H1 (cell line): ENCODE data around the gene COX10. TPM values are rescaled to one million over a fixed set of nuclear protein-coding genes. Genes with fewer than 3 reads are reported as not detected.

Experiments
- CTCF ChIA-PET: fragments of 300-600 bp; sonication (Branson Sonifier 250); formaldehyde crosslinking; loops from one replicate; lab custom pipeline; 2021; ENCODE audit not compliant: partially characterized antibody; lab: Charles Lee
- POLR2A ChIA-PET: fragments of 300-600 bp; sonication (Branson Sonifier 250); formaldehyde crosslinking; loops from one replicate; lab custom pipeline; 2021; ENCODE audit warnings: inconsistent platforms; ENCODE audit not compliant: partially characterized antibody; lab: Charles Lee
- DNase-seq, 2 experiments: peaks; one replicate each; pipeline versions ENCODE4 v3.0.0 to v3.0.0-alpha.2; 2010 to 2022; ENCODE audit warnings: low spot score in 2 of 2, low read depth in 1 of 2, mixed read lengths in 1 of 2
- FAIRE-seq: peaks from 2 replicates; lab custom pipeline; 2011; peaks lifted over from hg19 to GRCh38; lab: Jason Lieb, UNC
- H2AFZ ChIP-seq: 2 replicates; pipeline ENCODE4 v1.8.1; 2012; ENCODE audit warnings: low read length, inconsistent platforms
- H2AK5ac ChIP-seq: 2 replicates; pipeline ENCODE4 v1.6.1; 2013; ENCODE audit warnings: low read depth, low read length
- H2BK120ac ChIP-seq: replicated peaks from 2 replicates; pipeline ENCODE3; 2013; ENCODE audit warnings: low read depth, low read length, inconsistent platforms
- H2BK12ac ChIP-seq: 2 replicates; pipeline ENCODE4 v1.6.1; 2013; ENCODE audit warnings: low read depth, low read length
- H2BK15ac ChIP-seq: 2 replicates; pipeline ENCODE4 v1.6.1; 2013; ENCODE audit warnings: low read length
- H2BK20ac ChIP-seq: 2 replicates; pipeline ENCODE4 v1.6.1; 2013; ENCODE audit warnings: low read length
- H2BK5ac ChIP-seq: 2 replicates; pipeline ENCODE4 v1.6.1; 2013; ENCODE audit warnings: low read depth, low read length
- H3K14ac ChIP-seq: 2 replicates; pipeline ENCODE4 v1.6.1; 2013; ENCODE audit warnings: inconsistent platforms; ENCODE audit not compliant: insufficient read length
- H3K18ac ChIP-seq: 2 replicates; pipeline ENCODE4 v1.6.1; 2013; ENCODE audit warnings: low read length; ENCODE audit errors: extremely low read depth
- H3K23ac ChIP-seq: 2 replicates; pipeline ENCODE4 v1.6.1; 2013; ENCODE audit warnings: inconsistent platforms; ENCODE audit not compliant: insufficient read length
- H3K23me2 ChIP-seq: 2 replicates; pipeline ENCODE4 v1.6.1; 2013; ENCODE audit warnings: low read depth, low read length
- H3K27ac ChIP-seq: 2 replicates; pipeline ENCODE4 v1.6.1; 2011; ENCODE audit warnings: low read depth, low read length, inconsistent platforms
- H3K27me3 ChIP-seq, 4 experiments: replicated peaks in 1 of 4; 1 replicate in 1 of 4; 2 replicates in 3 of 4; pipeline versions ENCODE4 v1.6.1 to v1.8.1; 2011 to 2013; ENCODE audit warnings: low read length in 3 of 4, mild to moderate bottlenecking in 3 of 4, inconsistent platforms in 2 of 4, mixed read lengths in 2 of 4, moderate library complexity in 1 of 4; ENCODE audit not compliant: control insufficient read depth in 3 of 4, insufficient read depth in 3 of 4; ENCODE audit errors: extremely low read depth in 1 of 4
- H3K36me3 ChIP-seq, 4 experiments: 2 replicates each; pipeline versions ENCODE4 v1.6.1 to v1.8.1; 2011 to 2013; ENCODE audit warnings: mild to moderate bottlenecking in 4 of 4, low read length in 3 of 4, moderate library complexity in 2 of 4, control low read depth in 1 of 4, inconsistent platforms in 1 of 4; ENCODE audit not compliant: insufficient read depth in 4 of 4, control insufficient read depth in 2 of 4
- H3K4ac ChIP-seq: replicated peaks from 2 replicates; pipeline ENCODE3; 2013; ENCODE audit warnings: low read length, low read depth, mixed read lengths, inconsistent platforms; ENCODE audit not compliant: insufficient read length
- H3K4me1 ChIP-seq, 4 experiments: replicated peaks in 1 of 4; 1 replicate in 1 of 4; 2 replicates in 3 of 4; pipeline versions ENCODE4 v1.6.1 to v1.8.1; 2011 to 2013; ENCODE audit warnings: low read length in 3 of 4, inconsistent platforms in 2 of 4, mixed read lengths in 1 of 4; ENCODE audit not compliant: insufficient read depth in 4 of 4, control insufficient read depth in 3 of 4
- H3K4me2 ChIP-seq, 2 experiments: 2 replicates each; pipeline versions ENCODE4 v1.6.1 to v1.8.1; 2011 to 2013; ENCODE audit warnings: low read depth in 2 of 2, low read length in 2 of 2, control low read depth in 1 of 2, inconsistent platforms in 1 of 2, mild to moderate bottlenecking in 1 of 2; ENCODE audit not compliant: insufficient read depth in 1 of 2
- H3K4me3 ChIP-seq, 4 experiments: fragments of 200-600, 300-600 bp in 1 of 4; sonication (generic), shearing (Covaris generic), sonication (Bioruptor Twin) in 1 of 4; 2 replicates each; pipeline versions ENCODE4 v1.5.1 to v1.8.1; 2011 to 2016; ENCODE audit warnings: low read length in 4 of 4, low read depth in 3 of 4, control low read depth in 2 of 4, inconsistent platforms in 2 of 4, mild to moderate bottlenecking in 2 of 4, mixed read lengths in 1 of 4, moderate library complexity in 1 of 4; ENCODE audit not compliant: insufficient read depth in 2 of 4; ENCODE audit errors: extremely low read depth in 1 of 4
- H3K56ac ChIP-seq: replicated peaks from 2 replicates; pipeline ENCODE3; 2013; ENCODE audit warnings: low read depth, mild to moderate bottlenecking, mixed read lengths, low read length, inconsistent platforms; ENCODE audit not compliant: insufficient read length
- H3K79me1 ChIP-seq: 2 replicates; pipeline ENCODE4 v1.6.1; 2013; ENCODE audit warnings: low read depth, low read length, control low read depth
- H3K79me2 ChIP-seq, 2 experiments: 2 replicates each; pipeline versions ENCODE4 v1.6.1 to v1.8.1; 2012 to 2013; ENCODE audit warnings: low read length in 2 of 2, mild to moderate bottlenecking in 2 of 2, inconsistent platforms in 1 of 2; ENCODE audit not compliant: insufficient read depth in 2 of 2, control insufficient read depth in 1 of 2
- H3K9ac ChIP-seq, 4 experiments: replicated peaks in 1 of 4; 1 replicate in 1 of 4; 2 replicates in 3 of 4; pipeline versions ENCODE4 v1.6.1 to v1.8.1; 2011 to 2013; ENCODE audit warnings: low read depth in 3 of 4, low read length in 3 of 4, control low read depth in 2 of 4, mild to moderate bottlenecking in 2 of 4, moderate library complexity in 2 of 4, inconsistent platforms in 1 of 4; ENCODE audit errors: extremely low read depth in 1 of 4
- H3K9me3 ChIP-seq, 2 experiments: 2 replicates each; pipeline versions ENCODE4 v1.6.1 to v1.8.1; 2012 to 2013; ENCODE audit warnings: mild to moderate bottlenecking in 2 of 2, moderate library complexity in 2 of 2, control low read depth in 1 of 2, inconsistent platforms in 1 of 2, low read depth in 1 of 2, low read length in 1 of 2, mixed read lengths in 1 of 2; ENCODE audit not compliant: insufficient read depth in 2 of 2
- H4K20me1 ChIP-seq, 2 experiments: replicated peaks in 1 of 2; 2 replicates each; pipeline versions ENCODE3 to v1.8.1; 2011 to 2013; ENCODE audit warnings: inconsistent platforms in 2 of 2, low read length in 2 of 2, mild to moderate bottlenecking in 1 of 2; ENCODE audit not compliant: insufficient read depth in 2 of 2, control insufficient read depth in 1 of 2
- H4K5ac ChIP-seq: 2 replicates; pipeline ENCODE4 v1.6.1; 2013; ENCODE audit warnings: low read length, low read depth, mixed read lengths, inconsistent platforms; ENCODE audit not compliant: insufficient read length
- H4K8ac ChIP-seq: 2 replicates; pipeline ENCODE4 v1.8.0; 2013; ENCODE audit warnings: mild to moderate bottlenecking, moderate library complexity, low read length, inconsistent platforms; ENCODE audit not compliant: insufficient read depth; ENCODE audit errors: extremely low read depth
- H4K91ac ChIP-seq: replicated peaks from 2 replicates; pipeline ENCODE3; 2013; ENCODE audit warnings: low read length, mixed read lengths, inconsistent platforms; ENCODE audit not compliant: insufficient read length
- TBP ChIP-seq: IDR thresholded peaks from 2 replicates; pipeline ENCODE4 v1.6.1; 2011; ENCODE audit warnings: low read depth, low read length, improper control_type of control experiment
- WGBS, 2 experiments: shearing (Covaris generic) in 1 of 2; methylation state at CpG; one replicate each; pipeline versions ENCODE4 v1.1.6 to v1.1.7; 2013 to 2015; ENCODE audit warnings: low lambda C conversion rate in 2 of 2, mixed read lengths in 2 of 2, inconsistent platforms in 1 of 2, low coverage in 1 of 2, missing lambda C conversion rate in 1 of 2; ENCODE audit not compliant: insufficient replicate concordance in 2 of 2, insufficient coverage in 1 of 2, insufficient read length in 1 of 2; ENCODE audit errors: extremely low coverage in 1 of 2, missing lambda C conversion rate in 1 of 2; 5-methylcytosine and 5-hydroxymethylcytosine counted together
- polyA plus RNA-seq, 7 experiments: library from polyadenylated mRNA; depleted of rRNA in 3 of 7; stranded (reverse) in 5 of 7; unstranded in 2 of 7; fragments of >200 nt in 5 of 7; fragments of 200-250 nt in 2 of 7; gene quantifications; 1 replicate in 5 of 7; 2 replicates in 1 of 7; 4 replicates in 1 of 7; pipeline versions ENCODE4 v1.2.1 to v1.2.3, GENCODE V29; 2011 to 2013; ENCODE audit warnings: missing spikeins in 2 of 7, mixed read lengths in 2 of 7
- total RNA-seq: library from RNA; stranded (reverse); fragmentation: NEBNext Ultra II Directional; extraction: Animal tissue kit (Norgen Biotek cat#: 25700); gene quantifications from 2 replicates; pipeline ENCODE4 v1.2.1, GENCODE V29; 2021
- TF ChIP-seq, protein P1 (sequence below): IDR thresholded peaks from 2 replicates; pipeline ENCODE4 v1.6.1; 2011; ENCODE audit warnings: low read length, improper control_type of control experiment

Gene COX10
- total and polyA plus RNA-seq, 2 of the 8 experiments (the other 6 are each of a cell fraction or from before 2014, with no cell fraction given): 18.0 to 23.0 TPM

- Histone ChIP-seq H3K27ac (no peak overlapping the region), H3K4me2 (no peak overlapping the region), H4K91ac (no peak overlapping the region), H4K5ac (no peak overlapping the region), H3K79me2 (no peaks in the 10 kb centered on the region), H2BK20ac (no peak overlapping the region), H3K9ac (no peak overlapping the region), H2AFZ (no peak overlapping the region), H2BK120ac (no peak overlapping the region), H2BK15ac (no peak overlapping the region), H3K14ac (no peak overlapping the region), H2AK5ac (no peak overlapping the region), H3K9me3 (no peaks in the 10 kb centered on the region), H3K36me3 (peaks cover 0 to 5% (median 1%) of the 10 kb centered on the region in 4 experiments; a peak in 3 of 8 replicates), H4K8ac (no peak overlapping the region), H2BK12ac (no peak overlapping the region), H3K23ac (no peak overlapping the region), H3K4me3 (no peak overlapping the region), H3K23me2 (no peaks in the 10 kb centered on the region), H3K4ac (no peak overlapping the region), H3K79me1 (no peaks in the 10 kb centered on the region), H3K56ac (no peak overlapping the region), H2BK5ac (no peak overlapping the region), H3K18ac (no peak overlapping the region), H3K27me3 (no peaks in the 10 kb centered on the region), H4K20me1 (no peaks in the 10 kb centered on the region), H3K4me1 (no peaks in the 10 kb centered on the region)
- POLR2A ChIA-PET: no interaction called here
- CTCF ChIA-PET: no interaction called here
- FAIRE-seq: no peak
- no peak for DNase-seq
- 93% methylated on average over 3 of the region's 3 CpGs; no CpG with 5 or more reads in 1 of the 2 experiments for WGBS, 2 experiments
- TF ChIP-seq TBP: no peak
- TF ChIP-seq, protein P1, sequence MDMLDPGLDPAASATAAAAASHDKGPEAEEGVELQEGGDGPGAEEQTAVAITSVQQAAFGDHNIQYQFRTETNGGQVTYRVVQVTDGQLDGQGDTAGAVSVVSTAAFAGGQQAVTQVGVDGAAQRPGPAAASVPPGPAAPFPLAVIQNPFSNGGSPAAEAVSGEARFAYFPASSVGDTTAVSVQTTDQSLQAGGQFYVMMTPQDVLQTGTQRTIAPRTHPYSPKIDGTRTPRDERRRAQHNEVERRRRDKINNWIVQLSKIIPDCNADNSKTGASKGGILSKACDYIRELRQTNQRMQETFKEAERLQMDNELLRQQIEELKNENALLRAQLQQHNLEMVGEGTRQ: no peak
Observed at GRCh38 chr17:14032234-14032633, 37.1 kb upstream of the COX10 start.
